HG03558 (cell line): Measurements from ENCODE around the gene DHFR2.
"Not testable (repeated sequence)": the region's sequence is repeated elsewhere in the genome, so short reads cannot be mapped to it uniquely, and the experiment has no call there.

Experiments
- ATAC-seq: cut with Tn5 transposase; IDR thresholded peaks from one replicate; pipeline ENCODE4 v1.9.1; 2021; ENCODE audit warnings: moderate number of reproducible peaks; ENCODE audit not compliant: unreplicated experiment; ENCODE audit errors: extremely low read depth

Gene DHFR2

GRCh38 chr3:94062513-94063404 is at the start of gene DHFR2, which contains the start of gene NSUN3:
TSS of gene DHFR2 (minus strand) at chr3:94062916. CDS start at chr3:94061511, 1,405 bp downstream.
TSS of gene NSUN3 (plus strand) at chr3:94063061. CDS start at chr3:94063127, 66 bp downstream.
- ATAC-seq: peak; percentile 88

GRCh38 chr3:94110854-94111253 is 48.1 kb upstream of the DHFR2 start:
- no peak for ATAC-seq

- not testable (repeated sequence) for ATAC-seq
Observed at GRCh38 chr3:94110232-94110631, 47.5 kb upstream of the DHFR2 start.

- no peak for ATAC-seq
Observed at GRCh38 chr3:94106268-94106667, 43.6 kb upstream of the DHFR2 start.

GRCh38 chr3:94101860-94102259 is 39.1 kb upstream of the DHFR2 start:
- ATAC-seq: no peak

- no peak for ATAC-seq
Observed at GRCh38 chr3:94099311-94099710, 36.6 kb upstream of the DHFR2 start.

GRCh38 chr3:94098452-94098851 is 35.7 kb upstream of the DHFR2 start:
- no peak for ATAC-seq

GRCh38 chr3:94095111-94095510 is 32.4 kb upstream of the DHFR2 start:
- ATAC-seq: no peak

GRCh38 chr3:94093151-94093550 is 30.4 kb upstream of the DHFR2 start:
- ATAC-seq: no peak

GRCh38 chr3:94092086-94092485 is 29.4 kb upstream of the DHFR2 start:
- no peak for ATAC-seq

GRCh38 chr3:94089126-94089525 is 26.4 kb upstream of the DHFR2 start:
- no peak for ATAC-seq

- ATAC-seq: no peak
Observed at GRCh38 chr3:94083261-94083660, 20.5 kb upstream of the DHFR2 start.

- ATAC-seq: no peak
Observed at GRCh38 chr3:94082391-94082937, 19.7 kb upstream of the DHFR2 start.

GRCh38 chr3:94081884-94082283 is 19.2 kb upstream of the DHFR2 start:
- ATAC-seq: no peak

- not testable (repeated sequence) for ATAC-seq
Observed at GRCh38 chr3:94080552-94080951, 17.8 kb upstream of the DHFR2 start.

- ATAC-seq: no peak
Observed at GRCh38 chr3:94076055-94076454, 13.3 kb upstream of the DHFR2 start.

- peak; percentile 75 for ATAC-seq
Observed at GRCh38 chr3:94071713-94072284, 9.1 kb upstream of the DHFR2 start.

- ATAC-seq: peak; percentile 48
Observed at GRCh38 chr3:94070341-94070911, 7.7 kb upstream of the DHFR2 start.

- no peak for ATAC-seq
Observed at GRCh38 chr3:94069194-94069813, 6.6 kb upstream of the DHFR2 start.
